SIG-M5 treated with dmso at 0.1 percent for 504 hours (cell line): Measurements from ENCODE around the gene ENO4.

Experiments used
- DNase-seq: peaks from one replicate; lab custom pipeline; 2025; ENCODE audit not compliant: unreplicated experiment; lab: John Stamatoyannopoulos, UW

ENO4 gene

DNA sequence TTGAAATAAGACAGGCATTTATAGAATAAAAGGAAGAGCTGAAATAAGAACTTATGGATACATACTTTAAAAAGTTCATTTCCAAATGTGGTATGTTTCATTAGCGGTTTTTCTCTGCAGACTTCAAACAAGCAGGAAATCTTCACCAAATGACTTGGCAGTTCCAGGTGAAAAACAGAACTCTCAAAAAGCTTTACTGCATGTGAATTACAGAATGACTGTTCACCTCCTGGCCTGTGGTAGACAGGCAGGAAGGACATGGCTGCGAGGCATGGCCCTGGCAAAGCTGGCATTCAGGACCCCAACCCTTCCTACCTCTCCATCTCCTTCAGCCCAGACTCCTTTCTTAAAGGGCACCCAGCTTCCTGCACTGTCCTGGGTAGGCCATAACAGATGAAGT lies 21.2 kb upstream of the ENO4 start:
- no peak for DNase-seq

- DNase-seq, result no peak
These were observed 19.6 kb upstream of the ENO4 start for GRCh38 chr10:116829711-116830110.

DNA sequence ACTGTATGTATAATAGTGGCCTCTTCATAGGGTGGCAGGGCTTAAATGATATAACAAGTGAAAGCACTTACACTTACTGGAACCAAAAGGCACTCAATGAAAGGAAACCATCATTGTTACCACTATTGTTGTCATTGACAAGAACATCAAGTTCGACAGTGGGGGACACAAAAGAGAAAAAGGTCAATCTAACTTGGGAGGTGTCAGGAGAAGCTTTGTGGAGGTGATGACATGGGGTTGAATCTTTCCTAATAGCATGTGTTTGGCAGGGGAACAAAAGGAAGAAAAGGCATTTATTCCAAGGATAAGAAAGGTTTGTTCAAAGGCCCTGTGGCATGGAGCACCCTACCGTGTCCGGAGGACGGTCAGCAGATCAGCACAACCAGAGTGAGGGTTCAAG lies 18.2 kb upstream of the ENO4 start:
- no peak for DNase-seq

DNA sequence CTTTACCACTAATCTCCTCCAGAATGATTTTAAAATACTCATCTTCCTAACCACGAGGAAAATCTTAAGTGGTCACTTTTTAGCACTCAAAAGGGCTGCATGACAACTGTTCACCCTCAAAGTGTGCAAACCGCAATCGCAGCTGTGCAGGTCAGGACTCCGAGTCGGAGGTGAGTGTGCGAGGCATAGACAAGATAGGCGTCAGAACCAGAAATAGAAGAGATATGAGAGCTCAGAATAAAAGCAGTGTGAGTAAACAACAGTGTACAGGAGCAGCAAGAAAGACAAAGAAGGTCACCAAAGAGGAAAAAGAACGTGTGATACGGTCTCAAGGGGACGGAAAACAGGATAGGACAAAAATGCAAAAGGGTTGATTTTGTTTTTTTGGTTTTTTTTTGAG lies 17.5 kb upstream of the ENO4 start:
- DNase-seq, result no peak

DNA sequence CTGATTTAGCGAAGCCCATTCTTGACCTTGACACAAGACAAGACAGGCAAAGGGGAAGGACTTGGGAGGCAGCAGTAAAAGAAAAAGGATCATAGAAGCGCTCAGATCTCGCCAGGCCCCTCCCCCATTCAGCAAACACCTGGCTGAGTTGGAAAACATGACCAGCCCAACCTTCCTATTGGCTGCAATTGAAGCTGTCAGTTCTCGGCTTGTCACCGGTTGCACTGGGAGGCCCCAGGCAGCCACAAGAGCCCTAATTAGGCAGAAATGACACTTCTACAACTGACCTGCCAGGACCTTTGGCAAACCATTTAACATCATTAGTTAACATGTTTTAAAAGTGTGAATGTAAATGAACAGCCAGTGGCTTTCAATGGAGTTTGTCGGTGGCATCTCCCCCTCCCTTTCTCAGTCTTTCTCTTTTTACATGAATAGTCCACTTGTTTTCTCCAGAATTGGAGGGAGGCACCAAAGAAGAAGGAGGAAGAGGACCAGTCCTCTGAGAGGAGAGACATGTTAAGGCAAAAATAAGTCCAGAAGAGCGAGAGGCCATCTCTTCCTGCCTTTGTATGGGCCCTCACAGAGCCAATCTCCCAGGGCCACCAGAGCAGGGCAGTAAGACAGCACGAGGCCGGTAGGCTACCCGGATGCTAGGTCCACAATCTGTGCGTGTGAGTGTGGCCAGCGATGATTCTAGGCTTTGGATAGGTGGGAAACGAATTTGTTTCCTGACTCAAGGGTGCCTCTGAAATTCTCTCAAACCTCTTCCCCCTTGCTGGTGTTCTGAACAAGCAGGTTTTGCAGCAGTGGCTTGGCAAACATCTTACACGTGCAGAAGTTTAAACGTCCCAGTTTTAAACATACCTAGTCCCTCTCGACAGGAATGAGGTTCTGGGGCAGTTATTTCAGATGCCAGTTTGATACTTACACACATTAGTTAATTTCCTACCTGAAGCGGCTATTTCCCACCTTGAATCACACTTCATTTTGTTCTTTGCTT lies 15.0 kb upstream of the ENO4 start:
- DNase-seq, result no peak

DNA sequence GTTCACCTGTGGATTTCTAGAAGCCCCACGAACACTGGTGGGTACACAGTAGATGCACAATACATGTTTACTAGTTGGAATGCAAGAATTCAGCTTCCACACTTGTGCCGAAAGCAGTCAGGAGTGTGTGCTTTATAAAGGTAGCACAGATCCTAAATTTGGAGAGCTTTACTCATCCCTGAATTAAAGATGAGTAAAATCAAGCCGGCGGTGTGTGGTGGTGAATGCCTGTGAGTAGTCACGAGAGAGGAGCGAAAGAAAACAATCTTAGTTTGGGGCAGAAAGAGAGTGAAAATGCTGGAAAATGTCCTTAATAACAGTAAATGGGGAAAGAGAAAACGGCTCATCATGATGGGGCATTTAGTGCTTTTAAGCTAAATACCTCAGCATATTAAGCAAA lies 13.6 kb upstream of the ENO4 start:
- DNase-seq, result no peak

GRCh38 chr10:116836083-116836482 lies 13.2 kb upstream of the ENO4 start:
- no peak for DNase-seq

DNA sequence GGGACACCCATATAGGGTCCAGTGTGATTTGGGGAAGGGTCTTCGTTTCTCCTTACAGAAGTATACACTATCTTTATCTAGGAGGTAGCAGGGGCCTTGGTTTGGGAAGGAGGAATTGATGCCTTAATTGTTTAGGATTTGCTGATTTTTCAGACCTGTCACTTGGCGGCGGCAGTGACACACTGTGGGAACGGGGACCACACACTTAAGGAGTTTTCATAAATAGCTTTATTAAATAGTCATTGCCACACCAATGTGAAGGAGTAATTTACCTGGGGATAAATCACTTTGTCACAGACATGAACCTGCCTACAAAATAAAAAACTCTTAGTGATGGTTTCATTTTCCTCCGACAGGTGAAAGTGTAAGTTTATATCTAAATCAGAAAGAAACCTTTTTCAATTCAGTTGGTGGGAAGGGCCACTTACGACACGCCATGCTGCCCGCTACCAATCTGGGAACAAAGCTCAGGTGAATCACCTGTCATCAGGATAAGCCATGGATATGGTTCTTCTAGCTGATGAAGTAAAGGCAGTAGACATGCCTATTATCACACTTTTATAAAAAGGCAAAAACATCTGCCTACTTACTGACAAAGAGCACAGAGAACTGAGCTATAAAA lies 12.3 kb upstream of the ENO4 start:
- DNase-seq, result no peak

GRCh38 chr10:116838143-116838725 lies 11.1 kb upstream of the ENO4 start:
- DNase-seq, result peak; percentile 26

GRCh38 chr10:116840389-116841075 lies 8.8 kb upstream of the ENO4 start:
- no peak for DNase-seq

DNA sequence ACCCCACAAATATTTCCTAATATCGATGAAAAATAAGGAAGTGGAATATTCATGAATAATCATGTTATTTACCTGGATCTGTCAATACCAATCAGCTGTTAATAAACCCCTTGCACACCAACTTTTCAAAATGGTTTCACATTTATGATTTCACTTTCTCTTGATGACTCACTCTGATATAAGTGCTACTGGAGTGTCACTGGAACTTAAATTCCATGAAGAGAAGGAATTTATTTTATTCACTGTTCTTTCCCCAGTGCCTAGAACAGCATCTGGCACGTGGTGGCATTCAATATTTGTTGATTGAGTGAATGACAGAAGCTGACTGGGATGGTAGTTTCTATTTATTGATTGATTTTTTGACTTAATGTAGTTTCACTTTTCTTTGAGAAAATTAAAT lies 3.5 kb upstream of the ENO4 start:
- DNase-seq, result no peak

GRCh38 chr10:116848032-116848943 lies 1.0 kb upstream of the ENO4 start:
- peak; percentile 26 for DNase-seq

DNA sequence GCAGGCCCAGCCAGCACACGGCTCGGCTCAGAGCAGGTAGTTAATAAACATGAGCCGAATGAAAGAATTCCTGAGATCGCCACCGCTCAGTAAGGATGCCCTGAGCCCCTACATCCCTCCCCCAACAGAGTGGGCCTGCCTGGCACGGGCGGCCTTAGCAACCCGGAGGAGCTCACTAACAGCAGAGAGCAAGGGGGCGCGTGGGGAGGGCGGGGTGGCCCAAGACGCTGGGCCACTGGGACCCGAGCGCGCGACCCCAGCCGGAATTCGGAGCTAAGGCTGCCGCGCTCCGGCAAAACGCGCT lies 403 bp upstream of the ENO4 start:
- no peak for DNase-seq

GRCh38 chr10:116850058-116850611 lies 836 bp downstream of the ENO4 start:
- DNase-seq, result no peak

DNA sequence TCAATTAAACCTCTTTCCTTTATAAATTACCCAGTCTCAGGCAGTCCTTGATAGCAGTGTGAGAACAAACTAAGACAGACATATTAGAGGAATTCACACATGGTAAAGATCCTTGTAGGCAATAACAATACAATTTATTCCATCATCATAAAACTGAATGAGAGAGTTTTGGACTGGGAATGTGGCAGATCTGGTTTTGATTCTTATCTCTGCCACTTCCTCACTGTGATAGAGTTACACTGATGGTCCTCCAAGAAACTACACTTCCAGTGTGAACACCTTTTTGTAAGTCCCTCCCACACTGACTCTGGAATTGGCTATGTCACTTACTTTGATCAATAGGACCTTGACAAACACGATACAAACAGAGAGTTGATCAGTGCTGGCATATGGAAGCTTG lies 2.9 kb downstream of the ENO4 start:
- DNase-seq, result peak; percentile 2

DNA sequence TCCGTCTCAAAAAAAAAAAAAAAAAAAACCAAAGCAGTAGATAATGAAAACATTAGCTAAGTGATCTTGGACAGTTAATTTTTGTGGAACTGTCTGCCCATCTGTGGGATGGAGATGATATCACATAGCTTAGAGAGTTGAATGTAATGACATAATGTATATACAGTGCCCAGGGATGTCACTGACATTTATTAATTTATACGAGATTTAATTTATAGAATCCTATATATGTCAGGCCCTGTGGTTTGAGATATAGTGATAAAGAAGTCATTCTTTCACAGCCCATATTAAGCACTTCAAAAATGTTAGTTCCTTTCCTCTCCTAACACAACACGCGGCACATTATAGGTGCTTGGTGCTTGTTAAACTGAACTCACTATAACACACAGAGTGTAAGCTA lies 4.0 kb downstream of the ENO4 start:
- no peak for DNase-seq

DNA sequence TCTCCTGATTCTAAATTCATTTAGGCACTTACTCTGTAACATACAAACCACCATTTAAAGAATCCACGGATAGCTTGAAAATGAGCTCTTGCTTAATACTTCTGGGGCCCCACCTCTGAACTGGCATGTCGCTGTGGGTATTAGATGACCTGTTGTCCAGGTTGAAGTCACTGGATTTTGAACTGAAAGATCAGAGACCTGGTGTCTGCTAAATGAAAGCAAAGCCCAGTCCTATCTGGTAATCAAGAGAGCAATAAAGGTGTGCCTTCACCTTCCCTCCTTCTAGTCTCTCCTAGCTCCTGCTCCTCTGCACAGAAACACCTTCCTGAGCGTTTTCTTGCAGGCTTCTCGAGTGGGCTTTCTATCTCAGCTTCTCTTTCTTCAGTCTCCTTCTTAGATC lies 4.4 kb downstream of the ENO4 start:
- no peak for DNase-seq

- DNase-seq, result no peak
These were observed 7.9 kb downstream of the ENO4 start for GRCh38 chr10:116857156-116857555.

DNA sequence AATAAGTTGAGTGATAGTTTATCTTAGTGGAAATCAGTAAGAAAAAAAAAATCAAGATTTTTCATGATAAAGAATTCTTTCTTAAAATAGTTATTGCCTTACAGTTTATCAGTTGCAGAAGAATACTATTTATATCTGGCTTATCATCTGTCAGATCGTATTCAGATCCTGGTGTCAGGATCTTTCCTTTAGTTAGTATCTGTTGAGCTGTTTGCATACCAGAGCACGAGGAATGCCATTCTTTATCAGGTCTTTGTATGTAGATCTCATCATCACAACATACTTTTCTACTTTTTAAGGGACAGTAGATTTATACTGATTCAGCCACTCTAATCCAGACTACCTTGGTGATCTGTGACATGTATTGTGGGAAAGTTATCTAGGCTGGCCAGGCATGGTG lies 12.5 kb downstream of the ENO4 start:
- no peak for DNase-seq

DNA sequence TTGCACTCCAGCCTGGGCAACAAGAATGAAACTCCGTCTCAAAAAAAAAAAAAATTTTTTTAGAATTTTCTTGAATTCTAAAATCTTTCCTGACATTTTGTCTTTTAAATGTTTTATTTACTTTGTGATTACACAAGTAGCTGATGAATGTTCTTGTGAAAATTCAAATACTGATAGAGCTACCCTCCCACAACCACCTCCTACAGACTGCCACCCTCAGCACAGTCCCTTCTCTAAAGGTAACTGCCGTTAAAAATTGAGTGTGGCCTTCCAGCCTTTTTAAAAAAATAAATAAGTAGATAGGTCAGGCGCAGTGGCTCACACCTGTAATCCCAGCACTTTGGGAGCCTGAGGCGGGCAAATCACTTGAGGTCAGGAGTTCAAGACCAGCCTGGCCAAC lies 15.1 kb downstream of the ENO4 start:
- no peak for DNase-seq
